SH-SY5Y (cell line): ENCODE data around the gene CYB561A3.

Experiments
- GATA2 ChIP-seq: IDR thresholded peaks from 2 replicates; pipeline ENCODE4 v1.6.1; 2011; ENCODE audit warnings: mild to moderate bottlenecking, low read depth, low read length
- GATA3 ChIP-seq: IDR thresholded peaks from 2 replicates; pipeline ENCODE4 v1.6.1; 2011; ENCODE audit warnings: low read depth, mild to moderate bottlenecking, low read length, moderate library complexity

DNA sequence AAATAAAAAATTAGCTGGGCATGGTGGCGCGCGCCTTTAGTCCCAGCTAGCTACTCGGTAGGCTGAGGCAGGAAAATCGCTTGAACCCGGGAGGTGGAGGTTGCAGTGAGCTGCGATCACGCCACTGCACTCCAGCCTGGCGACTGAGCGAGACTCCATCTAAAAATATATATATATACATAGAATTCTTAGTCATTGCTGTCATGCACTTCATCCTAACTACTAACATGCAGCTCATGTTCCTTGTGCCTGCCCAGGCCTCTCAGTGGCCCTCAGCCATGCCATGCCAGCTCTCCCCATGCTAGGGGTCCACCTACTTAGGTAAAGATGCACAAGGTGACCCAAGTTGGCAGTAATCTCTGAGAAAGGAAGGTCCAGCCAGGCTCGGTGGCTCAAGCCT, 3.1 kb downstream of the CYB561A3 start:
- TF ChIP-seq GATA3 (no peak), GATA2 (no peak)
